ENCODE results near the gene LGI4. TPM values are rescaled to one million over a fixed set of nuclear protein-coding genes. Genes with fewer than 3 reads are reported as not detected.

LGI4 gene
- total RNA-seq, 1 experiment from 2014 or later: not detected

- TF ChIP-seq EZH2 (IDR thresholded peaks at IDR 0.05; ENCODE audit: borderline replicate concordance, low read depth, low read length, poor library complexity, severe bottlenecking): no peak
- no peak for TF ChIP-seq CTCF (conservative IDR thresholded peaks at IDR 0.05; ENCODE audit: low read depth, low read length)
- DNase-seq (ENCODE audit: low spot score): no peak
- intact Hi-C loops (cut with micrococcal nuclease; ENCODE audit: unreplicated experiment): loop anchor here (10.0 kb wide), 1 partner anchor 93 kb away; the partner anchor contains the start of gene LSR
- no peaks in the 10 kb centered on the region for H3K36me3 ChIP-seq (ENCODE audit: insufficient read depth, low read length, poor library complexity, severe bottlenecking)
- peaks cover 6% of the 10 kb centered on the region for H3K4me1 ChIP-seq (ENCODE audit: insufficient read depth, low read length, poor library complexity, severe bottlenecking)
- CTCF ChIA-PET: no interaction called here
- H3K27ac ChIP-seq (ENCODE audit: low read depth, low read length, poor library complexity, severe bottlenecking): no peak overlapping the region
- H3K4me3 ChIP-seq (ENCODE audit: low read depth, low read length, poor library complexity, severe bottlenecking): no peak overlapping the region
- no peaks in the 10 kb centered on the region for H3K9me3 ChIP-seq (ENCODE audit: low read depth, low read length, poor library complexity, severe bottlenecking)
- peaks cover 25% of the 10 kb centered on the region for H3K27me3 ChIP-seq (replicated peaks; ENCODE audit: insufficient read depth, low read depth, low read length, poor library complexity)
- POLR2A ChIA-PET (ENCODE audit: low non-redundant PET): no interaction called here
- no TSS peak for BruUV-seq (replicated peaks)
Measured at GRCh38 chr19:35151273-35152065, 16.6 kb upstream of the LGI4 start.

GRCh38 chr19:35150445-35150844 lies 15.6 kb upstream of the LGI4 start:
- CTCF ChIA-PET: no interaction called here
- H3K4me3 ChIP-seq (ENCODE audit: low read depth, low read length, poor library complexity, severe bottlenecking): no peak overlapping the region
- H3K27ac ChIP-seq (ENCODE audit: low read depth, low read length, poor library complexity, severe bottlenecking): no peak overlapping the region

GRCh38 chr19:35149463-35149862 lies 14.6 kb upstream of the LGI4 start:
- Histone ChIP-seq H3K27ac (ENCODE audit: low read depth, low read length, poor library complexity, severe bottlenecking) (no peak overlapping the region), H3K4me1 (ENCODE audit: insufficient read depth, low read length, poor library complexity, severe bottlenecking) (peaks cover 2% of the 10 kb centered on the region), H3K4me3 (ENCODE audit: low read depth, low read length, poor library complexity, severe bottlenecking) (no peak overlapping the region), H3K9me3 (ENCODE audit: low read depth, low read length, poor library complexity, severe bottlenecking) (no peaks in the 10 kb centered on the region), H3K36me3 (ENCODE audit: insufficient read depth, low read length, poor library complexity, severe bottlenecking) (no peaks in the 10 kb centered on the region), H3K27me3 (replicated peaks; ENCODE audit: insufficient read depth, low read depth, low read length, poor library complexity) (peaks cover 13% of the 10 kb centered on the region)
- TF ChIP-seq CTCF (conservative IDR thresholded peaks at IDR 0.05; ENCODE audit: low read depth, low read length): no peak
- no TSS peak for BruUV-seq (replicated peaks)
- CTCF ChIA-PET: no interaction called here
- intact Hi-C loops (cut with micrococcal nuclease; ENCODE audit: unreplicated experiment): no loop called here
- no peak for DNase-seq (ENCODE audit: low spot score)
- POLR2A ChIA-PET (ENCODE audit: low non-redundant PET): no interaction called here

More at GRCh38 chr19:35150445-35150844, 15.6 kb upstream of the LGI4 start:
- DNase-seq (ENCODE audit: low spot score): no peak
- TF ChIP-seq CTCF (conservative IDR thresholded peaks at IDR 0.05; ENCODE audit: low read depth, low read length) (no peak), EZH2 (IDR thresholded peaks at IDR 0.05; ENCODE audit: borderline replicate concordance, low read depth, low read length, poor library complexity, severe bottlenecking) (no peak)
- Histone ChIP-seq H3K9me3 (ENCODE audit: low read depth, low read length, poor library complexity, severe bottlenecking) (no peaks in the 10 kb centered on the region), H3K4me1 (ENCODE audit: insufficient read depth, low read length, poor library complexity, severe bottlenecking) (peaks cover 6% of the 10 kb centered on the region), H3K36me3 (ENCODE audit: insufficient read depth, low read length, poor library complexity, severe bottlenecking) (no peaks in the 10 kb centered on the region), H3K27me3 (replicated peaks; ENCODE audit: insufficient read depth, low read depth, low read length, poor library complexity) (peaks cover 23% of the 10 kb centered on the region)
- POLR2A ChIA-PET (ENCODE audit: low non-redundant PET): no interaction called here
- intact Hi-C loops (cut with micrococcal nuclease; ENCODE audit: unreplicated experiment): loop anchor here (10.0 kb wide), 1 partner anchor 94 kb away; the partner anchor contains the start of gene LSR
- BruUV-seq (replicated peaks): no TSS peak

All from A673 (cell line).